Right lobe of liver (tissue), 6 donors: ENCODE results near the gene RING1. TPM values are rescaled to one million over a fixed set of nuclear protein-coding genes. Genes with fewer than 3 reads are reported as not detected.

Experiments
- ATAC-seq, 4 donors: fragments of 200-7000 bp; cut with Tn5 transposase; one replicate each; pipeline ENCODE4 v1.9.1; 2020; ENCODE audit warnings: mild to moderate bottlenecking in 4 of 4, moderate library complexity in 4 of 4
- DNase-seq, 3 donors: peaks; one replicate each; pipeline ENCODE4 v3.0.0-alpha.2; 2020
- H3K27ac ChIP-seq, 3 donors: fragments of 200-600 bp; one replicate each; pipeline ENCODE4 v1.8.0; 2022
- H3K27me3 ChIP-seq, 2 donors: fragments of 200-600 bp; one replicate each; pipeline ENCODE4 v1.8.0; 2022
- H3K36me3 ChIP-seq, 4 donors: fragments of 200-600 bp; sonication (generic) in 1 of 4; one replicate each; pipeline versions ENCODE4 v1.5.1 to v1.8.0; 2017 to 2022; ENCODE audit warnings: control low read depth in 1 of 4
- H3K4me1 ChIP-seq, 4 donors: fragments of 200-600 bp; sonication (generic) in 1 of 4; one replicate each; pipeline versions ENCODE4 v1.5.1 to v1.8.0; 2017 to 2022; ENCODE audit warnings: control low read depth in 1 of 4
- H3K4me3 ChIP-seq, 3 donors: fragments of 200-600 bp; one replicate each; pipeline ENCODE4 v1.8.0; 2022
- H3K9me3 ChIP-seq, 4 donors: fragments of 200-600 bp; sonication (generic) in 1 of 4; one replicate each; pipeline versions ENCODE4 v1.5.1 to v1.8.0; 2017 to 2022; ENCODE audit warnings: control low read depth in 1 of 4
- POLR2A ChIP-seq: fragments of 450-650 bp; IDR thresholded peaks from one replicate; pipeline ENCODE4 v1.6.1; 2017; ENCODE audit warnings: antibody characterized with exemption, mild to moderate bottlenecking
- WGBS: methylation state at CpG from one replicate; pipeline ENCODE4 v1.1.6; 2018; ENCODE audit warnings: low coverage, low lambda C conversion rate; ENCODE audit not compliant: insufficient coverage; ENCODE audit errors: missing lambda C conversion rate; 5-methylcytosine and 5-hydroxymethylcytosine counted together
- intact Hi-C, 2 donors: fragments of 100-400 bp; cut with DNase I; formaldehyde crosslinking; loops; one replicate each; pipeline versions ENCODE4 v1.11.2 to v1.14.1; 2022
- total RNA-seq, 6 experiments: library from RNA; depleted of rRNA in 2 of 6; stranded (reverse); fragments of >200 nt in 2 of 6; fragmentation: NEBNext Ultra II Directional in 3 of 6; extraction: Animal tissue kit (Norgen Biotek cat#: 25700) in 3 of 6; gene quantifications; one replicate each; pipeline versions ENCODE4 v1.1.0 to v1.2.4, GENCODE V29; 2016 to 2023
- TF ChIP-seq, protein P1 (sequence below), 4 donors: fragments of 200-600 bp in 3 of 4; fragments of 450-650 bp in 1 of 4; IDR thresholded peaks; one replicate each; pipeline versions ENCODE4 v1.5.1 to v1.8.0; 2016 to 2022; ENCODE audit warnings: antibody characterized with exemption in 4 of 4, mild to moderate bottlenecking in 2 of 4
- donor health status: DM: no; HTN: yes; CAD: no.
- donor health status: DM: no; HTN: no; CAD: no.
- donor health status: DM: no; HTN: no; CAD: no.
- donor health status: DM: no; HTN: yes; CAD: no.
- donor health status: DM: no; HTN: yes; CAD: no.

RING1 gene
- total RNA-seq, 6 experiments from 2014 or later: 7.5 to 21.3 (median 19.7) TPM

DNA sequence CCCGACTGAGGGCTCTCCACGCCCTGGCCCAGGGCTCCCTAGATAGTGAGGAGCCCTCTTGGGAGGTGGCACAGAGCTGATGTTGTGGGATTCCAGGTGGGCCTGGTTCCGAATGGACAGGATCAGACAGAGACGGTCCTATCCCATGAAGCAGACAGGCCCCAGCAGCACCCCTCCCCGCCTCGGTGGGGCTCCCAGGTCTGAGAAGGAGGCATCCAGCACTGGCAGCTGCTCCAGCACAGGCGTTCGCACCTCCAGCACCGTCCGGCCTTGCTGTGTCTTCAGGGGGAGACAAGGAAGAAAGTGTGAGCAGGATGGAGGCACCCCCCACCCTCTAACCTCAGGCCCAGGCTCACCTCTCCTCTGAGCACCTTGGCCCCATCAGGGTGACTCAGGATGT is 44.8 kb upstream of the RING1 start:
- no peak overlapping the region for H3K4me3 ChIP-seq
- DNase-seq: no peak
- H3K27me3 ChIP-seq: no peaks in the 10 kb centered on the region
- H3K36me3 ChIP-seq: no peaks in the 10 kb centered on the region
- no peak overlapping the region for H3K27ac ChIP-seq
- H3K9me3 ChIP-seq: no peaks in the 10 kb centered on the region
- ATAC-seq: no peak
- intact Hi-C loops: loop anchor here in 1 of 2 donors (10.0 kb wide), 1 partner anchor 81 kb away; no protein-coding TSS in a partner anchor
- H3K4me1 ChIP-seq: peaks cover 0 to 4% (median 0%) of the 10 kb centered on the region in 4 donors
- 70% methylated on average over 2 of the region's 10 CpGs for WGBS
- no peak for TF ChIP-seq POLR2A
- TF ChIP-seq, protein P1, sequence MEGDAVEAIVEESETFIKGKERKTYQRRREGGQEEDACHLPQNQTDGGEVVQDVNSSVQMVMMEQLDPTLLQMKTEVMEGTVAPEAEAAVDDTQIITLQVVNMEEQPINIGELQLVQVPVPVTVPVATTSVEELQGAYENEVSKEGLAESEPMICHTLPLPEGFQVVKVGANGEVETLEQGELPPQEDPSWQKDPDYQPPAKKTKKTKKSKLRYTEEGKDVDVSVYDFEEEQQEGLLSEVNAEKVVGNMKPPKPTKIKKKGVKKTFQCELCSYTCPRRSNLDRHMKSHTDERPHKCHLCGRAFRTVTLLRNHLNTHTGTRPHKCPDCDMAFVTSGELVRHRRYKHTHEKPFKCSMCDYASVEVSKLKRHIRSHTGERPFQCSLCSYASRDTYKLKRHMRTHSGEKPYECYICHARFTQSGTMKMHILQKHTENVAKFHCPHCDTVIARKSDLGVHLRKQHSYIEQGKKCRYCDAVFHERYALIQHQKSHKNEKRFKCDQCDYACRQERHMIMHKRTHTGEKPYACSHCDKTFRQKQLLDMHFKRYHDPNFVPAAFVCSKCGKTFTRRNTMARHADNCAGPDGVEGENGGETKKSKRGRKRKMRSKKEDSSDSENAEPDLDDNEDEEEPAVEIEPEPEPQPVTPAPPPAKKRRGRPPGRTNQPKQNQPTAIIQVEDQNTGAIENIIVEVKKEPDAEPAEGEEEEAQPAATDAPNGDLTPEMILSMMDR (IDR thresholded peaks at IDR 0.05): no peak

DNA sequence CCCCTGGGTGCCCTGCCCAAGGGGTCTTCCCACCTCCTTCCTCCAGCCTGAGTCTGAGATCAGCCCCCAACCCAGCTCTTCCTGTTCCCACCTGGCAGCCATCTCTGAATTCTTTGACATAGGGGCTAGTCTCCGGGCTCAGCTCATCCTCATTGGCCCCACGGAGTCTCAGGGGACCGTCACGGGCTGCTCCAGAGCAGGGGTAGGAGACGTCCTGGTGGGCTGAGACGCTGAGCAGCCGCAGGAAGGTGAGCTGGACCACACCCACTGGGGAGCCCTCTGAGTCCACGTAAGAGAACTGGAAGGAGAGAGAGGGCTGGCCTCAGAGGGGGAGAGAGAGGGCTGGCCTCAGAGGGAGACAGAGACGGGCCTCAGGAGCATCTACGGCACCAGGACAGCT is 44.1 kb upstream of the RING1 start:
- DNase-seq: no peak
- WGBS: 20% methylated on average over 3 of the region's 10 CpGs

DNA sequence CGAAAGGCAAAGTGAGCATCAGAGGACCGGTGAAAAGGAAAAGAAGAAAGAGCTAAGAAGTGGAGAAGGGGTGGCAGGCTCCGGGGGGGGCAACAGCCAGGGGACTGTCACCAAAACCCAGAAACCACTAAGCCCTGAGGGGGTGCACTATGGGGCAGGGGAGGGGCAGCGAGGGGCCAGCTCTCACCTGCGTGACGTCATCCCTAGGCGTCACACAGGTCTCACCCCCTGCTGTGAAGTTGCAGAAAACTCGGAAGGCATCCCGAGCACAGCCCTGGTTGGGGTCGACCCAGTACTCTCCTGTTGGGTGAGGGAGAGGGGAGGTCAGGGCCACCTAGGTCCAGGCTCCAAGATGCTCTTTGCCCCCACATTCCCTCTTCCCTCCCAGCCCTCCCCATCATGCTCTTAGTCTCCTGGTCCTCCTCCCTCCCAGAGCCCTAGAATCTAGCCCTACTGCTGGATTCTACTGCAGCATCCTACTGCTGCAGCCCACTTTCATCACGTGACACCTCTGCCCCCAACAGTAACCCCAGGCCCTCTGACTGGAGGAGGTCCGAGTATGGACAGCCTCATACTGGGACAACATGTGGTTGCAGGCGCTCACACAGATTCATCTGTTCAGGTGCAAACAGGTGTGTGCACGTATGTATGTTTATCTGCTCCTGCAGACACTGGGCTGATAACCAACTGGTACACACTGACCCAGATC is 43.5 kb upstream of the RING1 start:
- Histone ChIP-seq H3K9me3 (no peaks in the 10 kb centered on the region), H3K4me3 (no peak overlapping the region), H3K4me1 (peaks cover 0 to 4% (median 0%) of the 10 kb centered on the region in 4 donors), H3K27me3 (no peaks in the 10 kb centered on the region), H3K27ac (no peak overlapping the region), H3K36me3 (no peaks in the 10 kb centered on the region)
- intact Hi-C loops: loop anchor here (5.0 to 10.0 kb wide), 2 partner anchors 80 to 82 kb away; no protein-coding TSS in a partner anchor
- no peak for ATAC-seq
- DNase-seq: no peak
- whole genome bisulfite sequencing: 43% methylated on average over 6 of the region's 14 CpGs
- TF ChIP-seq POLR2A: no peak
- TF ChIP-seq, protein P1 (IDR thresholded peaks at IDR 0.05): no peak

More for the DNA sequence above, 44.1 kb upstream of the RING1 start:
- no peaks in the 10 kb centered on the region for H3K27me3 ChIP-seq
- H3K4me1 ChIP-seq: peaks cover 0 to 4% (median 0%) of the 10 kb centered on the region in 4 donors
- H3K9me3 ChIP-seq: no peaks in the 10 kb centered on the region
- H3K36me3 ChIP-seq: no peaks in the 10 kb centered on the region
- no peak for ATAC-seq
- TF ChIP-seq, protein P1 (IDR thresholded peaks at IDR 0.05): no peak
- TF ChIP-seq POLR2A: no peak
- no peak overlapping the region for H3K27ac ChIP-seq
- intact Hi-C loops: loop anchor here in 1 of 2 donors (10.0 kb wide), 1 partner anchor 81 kb away; no protein-coding TSS in a partner anchor
- H3K4me3 ChIP-seq: no peak overlapping the region

DNA sequence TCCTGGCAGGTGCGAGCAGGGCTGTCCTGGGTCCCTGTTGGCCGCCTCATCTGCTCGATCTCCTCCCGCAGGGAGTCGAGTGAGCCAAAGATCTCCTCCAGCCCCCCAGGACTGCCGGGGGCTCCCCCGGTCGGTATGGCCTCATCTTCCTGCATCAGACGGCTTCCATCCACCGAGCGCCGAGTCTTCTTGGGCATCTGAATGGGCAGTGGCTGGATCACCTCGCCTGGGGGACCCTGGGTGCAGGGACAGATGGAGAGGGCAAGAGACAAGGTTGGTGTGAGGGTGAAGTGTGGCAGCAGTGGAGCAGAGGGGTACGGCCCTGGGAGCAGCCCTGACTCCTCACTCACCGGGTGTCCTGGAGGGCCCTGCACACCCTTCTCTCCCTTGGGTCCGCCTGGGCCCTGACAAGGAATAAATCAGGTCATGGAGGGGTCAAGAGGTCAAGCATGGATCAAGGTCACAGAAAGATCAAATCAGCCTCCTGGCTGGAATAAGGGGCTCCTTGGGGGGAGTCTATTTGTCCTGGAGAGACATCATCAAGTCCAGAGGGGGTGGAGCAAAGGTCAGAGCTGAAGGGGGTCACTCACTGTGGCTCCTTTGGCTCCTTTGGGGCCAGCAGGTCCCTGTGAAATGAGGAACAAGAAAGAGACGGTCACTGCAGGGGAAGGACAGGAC is 42.6 kb upstream of the RING1 start:
- H3K4me1 ChIP-seq: peaks cover 0 to 4% (median 0%) of the 10 kb centered on the region in 4 donors
- no peaks in the 10 kb centered on the region for H3K9me3 ChIP-seq
- ATAC-seq: no peak
- 78% methylated on average over 5 of the region's 17 CpGs for WGBS
- TF ChIP-seq, protein P1 (IDR thresholded peaks at IDR 0.05): no peak
- TF ChIP-seq POLR2A: no peak
- H3K27ac ChIP-seq: no peak overlapping the region
- no peaks in the 10 kb centered on the region for H3K36me3 ChIP-seq
- no peak for DNase-seq
- H3K27me3 ChIP-seq: no peaks in the 10 kb centered on the region
- intact Hi-C loops: loop anchor here (5.0 to 10.0 kb wide), 2 partner anchors 79 to 82 kb away; no protein-coding TSS in a partner anchor
- H3K4me3 ChIP-seq: no peak overlapping the region
